ENCODE results near the gene CALML3.

GRCh38 chr10:5508161-5508604 lies 16.6 kb upstream of the CALML3 start:
- TF ChIP-seq CTCF (conservative IDR thresholded peaks at IDR 0.05; ENCODE audit: low read length) (no peak), EZH2phosphoT487 (IDR thresholded peaks at IDR 0.05; ENCODE audit: borderline replicate concordance, low read depth, low read length) (no peak)
